C4-2B (cell line): ENCODE results near the gene AK5.

Source experiments
- ZFX ChIP-seq: fragments of 450-650 bp; IDR thresholded peaks from 2 replicates; pipeline ENCODE4 v1.6.1; 2017
- TF ChIP-seq, protein P1 (sequence below): fragments of 450-650 bp; conservative IDR thresholded peaks from 2 replicates; pipeline ENCODE4 v1.5.1; 2017; ENCODE audit warnings: mild to moderate bottlenecking

DNA sequence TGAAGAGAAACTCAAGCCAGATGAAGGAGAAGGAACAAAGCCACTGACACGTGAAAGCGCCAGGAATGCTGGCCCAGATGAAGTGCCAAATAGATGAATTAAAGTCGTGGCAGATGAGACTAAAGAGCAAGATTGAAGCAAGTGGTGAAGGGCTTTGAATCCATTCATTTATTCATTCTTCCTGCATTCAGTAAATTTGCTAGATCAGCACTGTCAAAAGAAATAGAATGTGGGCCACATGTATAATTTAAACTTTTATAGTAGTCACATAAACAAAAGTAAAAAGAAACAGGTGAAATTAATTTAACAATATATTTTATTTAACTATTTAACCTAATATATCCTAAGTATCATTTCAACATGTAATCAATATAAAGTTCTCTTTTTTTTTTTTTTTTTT, 265.1 kb downstream of the AK5 start:
- TF ChIP-seq, protein P1, sequence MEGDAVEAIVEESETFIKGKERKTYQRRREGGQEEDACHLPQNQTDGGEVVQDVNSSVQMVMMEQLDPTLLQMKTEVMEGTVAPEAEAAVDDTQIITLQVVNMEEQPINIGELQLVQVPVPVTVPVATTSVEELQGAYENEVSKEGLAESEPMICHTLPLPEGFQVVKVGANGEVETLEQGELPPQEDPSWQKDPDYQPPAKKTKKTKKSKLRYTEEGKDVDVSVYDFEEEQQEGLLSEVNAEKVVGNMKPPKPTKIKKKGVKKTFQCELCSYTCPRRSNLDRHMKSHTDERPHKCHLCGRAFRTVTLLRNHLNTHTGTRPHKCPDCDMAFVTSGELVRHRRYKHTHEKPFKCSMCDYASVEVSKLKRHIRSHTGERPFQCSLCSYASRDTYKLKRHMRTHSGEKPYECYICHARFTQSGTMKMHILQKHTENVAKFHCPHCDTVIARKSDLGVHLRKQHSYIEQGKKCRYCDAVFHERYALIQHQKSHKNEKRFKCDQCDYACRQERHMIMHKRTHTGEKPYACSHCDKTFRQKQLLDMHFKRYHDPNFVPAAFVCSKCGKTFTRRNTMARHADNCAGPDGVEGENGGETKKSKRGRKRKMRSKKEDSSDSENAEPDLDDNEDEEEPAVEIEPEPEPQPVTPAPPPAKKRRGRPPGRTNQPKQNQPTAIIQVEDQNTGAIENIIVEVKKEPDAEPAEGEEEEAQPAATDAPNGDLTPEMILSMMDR = no peak
- TF ChIP-seq ZFX = no peak
